SK-MEL-5 (cell line): ENCODE measurements around the gene WHRN. TPM values are rescaled to one million over a fixed set of nuclear protein-coding genes. Genes with fewer than 3 reads are reported as not detected.

Source experiments
- DNase-seq: peaks from one replicate; pipeline ENCODE4 v3.0.0-alpha.2; 2016; ENCODE audit warnings: low read depth, low spot score
- in situ Hi-C: cut with HindIII; loops from 2 replicates; pipeline ENCODE4 v1.10.0; 2016; ENCODE audit warnings: low sequenced_read_pairs, high pct_unique_total_duplicates, low pct_unique_long_range_greater_than_20kb
- total RNA-seq: library from RNA; depleted of rRNA; stranded (reverse); fragments of >200 nt; shearing (Covaris generic); gene quantifications from 2 replicates; pipeline ENCODE4 v1.2.3, GENCODE V29; 2014

Gene WHRN
- total RNA-seq, 1 experiment from 2014 or later: 4.5 TPM

DNA sequence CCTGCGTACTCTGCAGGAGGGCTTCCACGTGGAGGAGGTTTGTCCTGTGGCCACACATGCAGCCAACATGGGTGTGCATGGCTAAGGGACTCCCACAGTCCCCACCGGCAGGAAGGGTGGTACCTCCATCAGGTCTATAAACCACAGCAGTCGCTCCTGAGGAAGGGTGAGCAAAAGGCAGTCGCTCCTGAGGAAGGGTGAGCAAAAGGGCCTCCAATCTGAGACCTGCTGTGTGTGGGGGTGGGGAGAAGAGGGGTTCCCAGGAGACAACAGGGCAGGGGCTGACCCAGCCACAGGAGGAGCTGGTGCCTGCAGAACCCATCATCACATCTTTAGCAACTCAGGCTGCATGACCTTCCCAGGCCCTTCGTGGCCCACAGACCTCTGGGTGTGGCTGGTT lies 87.2 kb downstream of the WHRN start:
- DNase-seq: no peak
- in situ Hi-C loops: no loop called here

DNA sequence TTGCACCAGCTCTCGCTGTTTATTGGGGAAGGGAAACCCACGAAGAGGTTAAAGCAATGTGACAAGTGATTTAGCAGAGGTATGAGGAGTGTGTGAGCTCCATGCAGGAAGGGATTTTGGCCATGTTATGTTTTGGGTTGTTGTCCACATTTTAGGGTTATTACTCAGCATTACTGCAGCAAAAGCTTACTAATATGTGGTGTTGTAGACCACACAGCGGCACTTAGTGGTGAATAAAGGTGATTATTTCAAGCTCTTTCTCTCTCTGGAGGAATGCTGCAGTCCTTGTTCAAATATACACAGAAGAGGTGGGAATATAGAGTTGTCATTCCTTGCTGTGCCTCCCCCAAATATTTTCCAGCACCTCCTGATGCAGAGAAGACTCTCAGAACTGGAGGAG lies 87.8 kb downstream of the WHRN start:
- in situ Hi-C loops: no loop called here
- DNase-seq: no peak

DNA sequence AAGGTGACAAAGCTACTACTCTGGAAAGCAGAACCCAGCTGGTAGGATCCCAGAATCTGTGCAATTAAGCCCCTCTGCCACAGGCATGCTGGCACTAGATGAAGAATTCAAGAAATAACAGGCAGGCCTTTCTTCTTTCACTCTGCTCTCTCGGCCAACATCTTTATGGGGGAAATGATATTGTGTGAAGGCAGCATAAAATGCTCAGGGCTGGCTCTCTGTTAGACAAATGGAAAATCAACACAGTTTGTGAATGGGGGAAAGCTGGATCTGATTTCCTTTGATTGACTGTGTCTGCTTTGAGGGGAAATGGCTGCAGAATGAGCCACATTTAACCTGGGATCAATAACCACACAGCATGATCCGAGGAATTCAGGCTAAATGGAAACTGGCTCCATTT lies 88.4 kb downstream of the WHRN start:
- no peak for DNase-seq
- in situ Hi-C loops: no loop called here

DNA sequence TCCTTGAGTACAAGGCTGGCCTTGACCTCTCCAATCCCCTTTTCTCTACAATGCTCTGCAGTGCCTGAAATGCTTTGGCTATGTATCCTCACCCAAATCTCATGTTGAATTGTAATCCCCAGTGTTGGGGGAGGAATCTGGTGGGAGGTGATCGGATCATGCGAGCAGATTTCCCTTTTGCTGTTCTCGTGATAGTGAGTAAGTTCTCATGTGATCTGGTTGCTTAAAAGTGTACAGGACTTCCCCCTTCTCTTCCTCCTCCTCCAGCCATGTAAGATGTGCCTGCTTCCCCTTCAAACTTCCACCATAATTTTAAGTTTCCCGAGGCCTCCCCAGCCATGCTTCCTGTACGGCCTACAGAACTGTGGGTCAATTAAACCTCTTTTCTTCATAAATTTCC lies 89.0 kb downstream of the WHRN start:
- in situ Hi-C loops: no loop called here
- DNase-seq: peak; percentile 61

DNA sequence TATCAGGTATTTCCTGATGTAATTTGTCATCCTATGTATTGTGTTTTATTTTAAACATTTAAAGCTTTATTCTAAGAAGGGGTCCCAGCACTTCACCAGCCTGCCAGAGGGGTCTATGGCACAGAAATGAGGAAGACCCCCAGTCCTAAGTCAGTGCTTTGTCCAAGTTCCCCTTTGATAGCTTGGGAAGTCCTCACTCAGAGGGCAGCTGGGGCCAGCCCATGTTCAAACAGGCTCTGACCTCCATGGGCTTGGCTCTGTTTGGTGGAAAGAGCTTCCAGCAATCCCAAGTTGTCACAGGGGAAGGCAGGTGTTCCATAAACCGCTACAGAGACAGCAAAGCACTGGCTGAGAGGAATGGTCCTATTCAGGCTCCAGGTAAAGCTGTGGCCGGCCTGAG lies 90.9 kb downstream of the WHRN start:
- in situ Hi-C loops: no loop called here
- DNase-seq: no peak

DNA sequence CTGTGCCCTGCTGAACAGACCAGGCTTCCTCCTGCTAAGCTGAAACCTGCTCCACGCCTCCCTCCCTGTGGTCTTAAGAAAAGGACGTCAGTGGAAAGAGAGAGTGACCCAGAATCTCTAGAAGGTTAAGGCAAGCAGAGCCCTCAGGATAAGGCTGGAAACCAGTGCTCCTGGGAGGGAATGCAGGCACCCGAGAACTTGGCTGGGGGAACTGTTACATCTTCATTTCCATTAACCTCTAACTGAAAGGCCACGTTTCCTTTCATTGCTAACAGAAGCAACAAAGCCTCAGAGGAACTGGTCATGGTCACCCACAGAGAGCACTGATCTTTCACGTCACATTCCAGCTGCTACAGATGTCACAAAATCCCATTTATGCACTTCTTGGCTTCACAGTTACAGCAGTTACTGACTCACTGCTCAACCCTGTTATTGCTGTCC lies 91.4 kb downstream of the WHRN start:
- in situ Hi-C loops: no loop called here

DNA sequence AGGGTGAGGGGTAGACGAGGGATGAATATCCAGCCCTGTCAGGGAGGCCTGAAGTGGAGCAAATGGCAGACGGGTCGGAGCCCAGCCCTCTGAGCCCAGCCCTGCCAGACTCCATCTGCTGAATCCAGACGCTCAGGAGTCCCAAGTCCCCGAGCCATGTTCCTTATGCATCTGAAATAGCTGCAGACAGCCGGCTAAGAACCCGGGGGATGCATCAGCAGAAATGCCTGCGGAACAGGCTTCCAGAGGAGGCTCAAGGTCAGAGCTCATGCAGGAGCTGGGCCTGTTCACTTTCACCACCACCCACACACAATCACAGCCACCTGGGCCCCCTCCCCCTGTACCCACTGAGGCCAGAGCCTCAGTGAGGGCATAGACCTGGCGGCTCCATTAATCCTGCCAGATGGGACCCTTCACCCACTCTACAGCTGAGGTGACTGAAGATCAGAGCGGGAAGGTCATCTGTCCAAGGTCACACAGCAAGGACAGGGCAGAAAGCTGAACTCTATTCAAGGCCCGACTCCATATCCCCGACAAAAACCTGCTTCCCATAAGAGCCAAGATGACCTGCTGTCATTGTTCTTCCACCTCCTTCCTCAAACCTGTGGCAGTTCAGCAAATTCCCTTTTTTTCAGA lies 93.1 kb downstream of the WHRN start:
- DNase-seq: no peak
- in situ Hi-C loops: no loop called here

More for the DNA sequence above, 91.4 kb downstream of the WHRN start:
- no peak for DNase-seq

DNA sequence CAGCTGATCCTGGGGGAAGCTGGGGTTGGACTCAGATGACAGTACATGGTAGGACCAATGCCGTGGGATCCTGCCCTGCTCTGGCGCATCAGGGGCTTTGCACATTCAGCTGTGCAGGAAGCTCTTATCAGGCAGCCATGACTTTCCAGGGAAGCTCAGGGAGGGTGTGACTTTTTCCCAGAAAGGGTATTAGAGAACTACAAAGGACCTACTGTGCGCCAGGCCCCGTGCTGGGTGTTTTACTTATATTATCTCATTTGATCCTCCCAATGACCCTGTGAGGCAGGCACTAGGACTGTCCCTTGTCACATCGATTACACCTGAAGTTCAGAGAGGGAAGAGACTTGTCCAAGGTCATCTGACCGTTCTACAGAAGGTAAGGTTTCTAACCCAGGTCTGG lies 93.8 kb downstream of the WHRN start:
- DNase-seq: no peak
- in situ Hi-C loops: no loop called here

DNA sequence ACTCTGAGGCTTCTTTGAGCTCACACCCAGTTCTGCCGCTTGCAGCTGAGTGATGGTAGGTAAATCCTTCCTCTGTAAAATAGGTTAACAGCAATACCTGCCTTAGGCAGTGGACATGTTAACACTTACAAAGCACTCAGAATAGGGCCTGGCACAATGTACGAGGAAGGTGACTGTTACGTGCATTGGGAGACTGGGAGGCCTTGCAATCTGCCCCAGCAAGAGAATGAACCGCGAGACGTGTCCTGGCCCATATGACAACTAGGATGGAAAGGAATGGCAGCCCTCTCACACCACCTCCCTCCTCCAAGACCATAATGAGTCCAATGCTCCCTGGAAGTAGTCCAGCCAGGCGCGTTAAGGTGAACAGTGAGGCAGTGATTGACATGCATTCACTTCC lies 94.4 kb downstream of the WHRN start:
- in situ Hi-C loops: no loop called here

DNA sequence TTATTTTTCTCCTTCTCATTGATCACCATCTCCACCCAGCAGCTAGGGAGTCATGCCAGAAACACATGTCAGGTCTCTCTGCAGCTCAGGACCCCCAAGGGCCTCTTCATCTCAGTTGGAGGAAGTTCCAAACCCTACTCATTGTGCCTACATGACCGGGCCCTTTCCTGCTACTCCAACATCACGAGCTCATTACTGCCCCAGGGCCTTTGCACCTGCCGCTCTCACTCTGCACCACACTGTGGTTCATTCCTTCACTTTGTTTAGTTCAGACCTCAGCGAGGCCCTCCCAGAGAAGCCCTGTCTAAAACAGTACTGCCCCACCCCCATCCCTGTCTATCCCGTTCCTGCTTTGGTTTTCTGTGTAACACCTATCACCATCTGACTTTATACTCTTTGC lies 95.4 kb downstream of the WHRN start:
- in situ Hi-C loops: no loop called here
- DNase-seq: no peak

More for the DNA sequence above, 94.4 kb downstream of the WHRN start:
- DNase-seq: no peak

DNA sequence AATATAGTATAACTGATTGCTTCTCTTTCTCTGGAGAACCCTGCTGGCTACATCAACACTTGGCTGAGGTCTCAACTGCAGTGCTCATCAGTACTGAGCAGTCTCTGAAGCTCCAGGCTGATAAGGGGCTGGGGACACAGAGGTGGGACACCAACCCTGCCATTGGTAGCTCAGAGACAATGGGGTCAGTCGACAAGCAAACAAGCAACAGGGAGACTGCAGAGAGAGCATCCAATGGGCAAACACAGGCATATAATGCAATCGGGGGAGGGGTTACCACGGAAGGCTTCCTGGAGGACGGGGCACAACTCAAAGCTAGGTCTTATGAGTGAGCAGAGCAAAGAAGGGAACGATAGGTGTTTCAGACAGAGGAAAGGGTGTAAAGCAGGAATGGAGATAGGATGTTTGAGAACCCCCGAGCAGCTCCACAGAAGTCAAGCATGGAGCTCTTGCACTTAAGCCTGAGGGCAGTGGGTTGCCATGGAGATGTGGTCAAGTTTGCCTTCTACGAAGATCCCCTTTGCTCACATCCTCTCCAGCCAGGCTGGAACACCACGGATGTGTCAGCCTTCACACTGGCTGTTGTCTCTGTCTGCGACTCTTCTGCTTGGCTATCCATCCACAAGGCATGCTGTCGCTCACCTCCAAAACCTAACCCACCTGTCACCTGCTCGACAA lies 96.0 kb downstream of the WHRN start:
- peak; percentile 54 for DNase-seq
- in situ Hi-C loops: no loop called here

DNA sequence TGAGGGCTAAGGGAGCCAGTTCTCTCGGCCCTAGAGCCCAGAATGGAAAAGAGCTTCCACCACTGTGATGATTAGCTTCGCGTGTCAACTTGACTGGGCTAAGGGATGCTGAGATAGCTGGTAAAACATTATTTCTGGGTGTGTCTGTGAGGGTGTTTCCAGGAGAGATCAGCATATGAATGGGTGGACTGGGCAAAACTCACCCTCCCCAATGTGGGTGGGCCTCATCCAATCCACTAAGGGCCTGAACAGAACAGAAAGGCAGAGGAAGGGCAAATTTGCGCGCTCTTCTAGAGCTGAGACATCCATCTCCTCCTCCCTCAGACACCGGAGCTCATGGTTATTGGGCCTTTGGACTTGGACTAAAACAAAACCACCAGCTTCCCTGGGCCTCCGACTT lies 96.6 kb downstream of the WHRN start:
- no peak for DNase-seq
- in situ Hi-C loops: no loop called here

DNA sequence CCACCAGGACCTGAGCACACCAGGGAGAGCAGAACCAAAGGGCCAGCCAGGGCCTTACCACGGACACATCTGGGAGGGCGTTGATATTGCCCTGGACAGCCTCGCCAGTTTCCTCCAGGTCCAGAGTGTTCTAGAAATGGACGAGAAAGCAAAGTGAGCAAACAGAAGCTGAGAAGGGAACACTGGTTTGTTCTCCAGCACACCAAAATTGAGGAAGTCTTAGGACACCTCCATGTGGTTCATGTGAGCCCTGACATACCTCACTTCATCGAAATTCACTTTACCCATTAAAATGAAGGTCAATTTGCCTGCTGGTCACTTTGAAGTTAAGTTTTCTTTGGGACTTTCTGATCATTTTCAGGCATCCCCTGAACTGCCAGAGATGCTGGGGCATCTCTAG lies 97.4 kb downstream of the WHRN start:
- in situ Hi-C loops: no loop called here
- DNase-seq: no peak

DNA sequence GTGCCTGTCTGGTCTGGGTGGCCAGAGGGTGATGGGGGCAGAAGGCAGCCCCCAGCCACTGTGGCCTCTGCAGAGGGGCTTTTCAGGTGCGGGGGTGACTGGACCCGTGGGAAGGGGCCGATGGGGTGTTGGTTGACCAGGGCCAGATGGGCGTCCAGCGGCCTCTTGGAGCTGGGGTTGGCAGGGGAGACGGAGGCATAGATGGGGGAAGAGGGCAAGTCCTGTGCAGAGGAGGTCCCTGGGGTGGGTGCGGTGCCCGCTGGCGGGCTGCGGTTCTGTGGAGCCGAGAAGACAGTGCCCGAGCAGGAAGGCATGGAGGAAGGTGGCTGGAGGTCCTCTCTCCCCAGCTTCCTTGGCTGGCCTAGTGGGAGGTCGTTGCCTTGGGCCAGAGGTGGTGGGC lies 98.8 kb downstream of the WHRN start:
- no peak for DNase-seq
- in situ Hi-C loops: no loop called here

DNA sequence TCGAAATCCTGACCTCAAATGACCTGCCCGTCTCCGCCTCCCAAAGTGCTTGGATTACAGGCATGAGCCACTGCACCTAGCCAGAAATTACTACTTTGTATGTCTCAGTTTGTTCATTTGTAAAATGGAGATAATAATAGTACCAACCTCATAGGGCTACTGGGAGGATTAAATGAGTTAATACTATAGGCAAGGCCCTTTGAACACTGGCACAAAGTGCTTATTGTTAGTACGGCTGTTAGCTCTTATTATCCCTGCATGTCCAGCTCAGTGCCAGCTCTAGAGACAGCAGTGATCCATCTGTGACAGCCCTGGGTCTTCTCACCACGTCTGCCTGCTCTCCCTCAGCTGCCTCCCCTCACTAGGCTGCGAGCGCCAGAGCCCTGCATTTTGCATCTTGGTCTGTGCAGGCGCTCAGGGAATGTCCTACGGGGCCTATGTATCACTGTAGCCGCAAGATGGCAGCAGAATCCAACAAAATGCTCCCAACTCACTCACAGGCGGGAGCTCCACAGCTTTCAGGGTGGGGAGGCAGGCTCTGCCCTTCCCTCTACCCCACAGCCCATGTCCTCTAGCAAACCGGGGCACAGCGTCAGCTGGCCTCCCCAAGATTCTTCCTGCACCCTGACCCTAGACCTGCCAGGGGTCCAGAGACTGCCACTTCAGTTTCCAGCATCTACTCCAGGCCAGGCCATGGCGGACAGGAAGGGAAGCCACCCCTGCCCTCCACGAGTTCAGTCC lies 99.8 kb downstream of the WHRN start:
- in situ Hi-C loops: no loop called here
- peak; percentile 89 for DNase-seq

DNA sequence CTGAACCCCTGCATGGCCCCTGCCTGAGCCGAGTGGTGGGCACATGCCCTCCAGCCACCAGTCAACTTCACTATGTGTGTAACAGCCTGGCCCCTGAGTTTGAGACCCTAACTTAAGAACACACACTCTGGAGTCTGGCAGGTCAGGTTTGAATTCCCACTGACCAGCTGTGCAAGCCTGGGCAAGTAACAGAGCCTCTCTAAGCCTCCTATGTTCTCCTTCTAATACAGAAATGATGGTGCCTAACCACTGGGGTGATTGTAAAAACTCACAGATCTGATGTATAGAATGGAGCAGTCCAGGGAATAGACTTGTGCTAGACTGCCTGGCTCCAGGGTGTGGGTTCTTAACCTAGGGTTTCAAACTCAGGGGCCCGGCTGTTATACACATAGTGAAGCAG lies 100.7 kb downstream of the WHRN start:
- DNase-seq: no peak
- in situ Hi-C loops: no loop called here

DNA sequence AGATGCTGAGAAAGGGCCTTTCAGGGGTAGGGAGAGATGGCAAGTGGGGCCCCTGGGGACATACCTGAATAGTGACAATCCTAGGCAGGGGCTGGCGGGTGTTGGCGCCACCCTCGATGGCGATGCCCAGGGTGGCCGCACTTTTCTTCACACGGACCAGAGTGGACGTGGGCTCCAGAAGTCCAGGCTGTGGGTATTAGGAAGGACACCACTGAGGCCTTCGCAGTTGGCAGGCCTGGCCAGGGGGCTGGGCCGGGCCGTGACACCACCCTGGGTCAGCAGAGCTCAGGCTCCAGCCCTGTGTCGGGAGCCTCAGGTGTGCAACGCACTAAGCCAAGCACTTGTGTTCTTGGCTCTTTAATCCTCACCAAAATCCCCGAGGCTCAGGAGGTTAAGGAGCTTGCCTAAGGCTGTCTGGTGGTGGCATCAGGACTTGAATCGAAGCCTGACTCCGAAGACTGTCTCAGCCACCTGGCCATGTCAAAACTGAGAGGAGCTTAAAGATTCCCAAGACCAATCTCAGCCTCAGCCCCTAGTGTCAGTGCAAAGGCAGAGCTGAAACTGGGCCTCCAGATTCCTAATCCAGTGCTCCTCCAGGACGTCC lies 102.0 kb downstream of the WHRN start:
- DNase-seq: no peak
- in situ Hi-C loops: no loop called here

DNA sequence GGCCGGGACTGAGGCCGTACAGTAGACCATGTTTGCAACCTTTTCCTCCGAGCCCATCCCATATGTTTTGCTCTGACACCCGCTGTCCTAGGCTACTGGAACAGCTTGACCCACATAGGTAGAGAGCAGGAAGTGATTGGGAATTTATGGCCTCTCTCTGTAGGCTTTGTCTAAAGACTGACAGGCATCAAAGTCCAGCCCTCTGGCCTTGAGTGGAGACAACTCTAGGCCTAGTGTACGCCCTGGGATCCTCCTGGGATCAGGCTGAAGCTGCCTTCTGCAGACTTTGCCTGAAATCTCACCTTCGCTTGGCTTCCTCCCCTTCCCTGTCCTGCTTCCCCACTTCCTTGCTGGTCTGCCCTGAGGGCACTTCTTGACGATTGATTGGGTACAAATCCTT lies 103.9 kb downstream of the WHRN start:
- in situ Hi-C loops: no loop called here
- no peak for DNase-seq
